Muscle of back (tissue), 11 donors: Measurements from ENCODE around the gene PAK5. TPM values are rescaled to one million over a fixed set of nuclear protein-coding genes. Genes with fewer than 3 reads are reported as not detected.
A peak's percentile ranks its signal among the peaks of the same experiment; 100 is the strongest.

Source experiments
- DNase-seq, 3 donors: peaks; one replicate each; pipeline versions ENCODE4 v3.0.0 to v3.0.0-alpha.2; 2013
- polyA plus RNA-seq, 10 donors: library from polyadenylated mRNA; unstranded; fragments of 120-200 nt; gene quantifications; one replicate each; pipeline ENCODE4 v1.2.1, GENCODE V29; 2013; ENCODE audit not compliant: insufficient read length in 10 of 10

The PAK5 gene
- polyA plus RNA-seq, 10 donors, result 0.08 to 0.29 (median 0.18) TPM

DNA sequence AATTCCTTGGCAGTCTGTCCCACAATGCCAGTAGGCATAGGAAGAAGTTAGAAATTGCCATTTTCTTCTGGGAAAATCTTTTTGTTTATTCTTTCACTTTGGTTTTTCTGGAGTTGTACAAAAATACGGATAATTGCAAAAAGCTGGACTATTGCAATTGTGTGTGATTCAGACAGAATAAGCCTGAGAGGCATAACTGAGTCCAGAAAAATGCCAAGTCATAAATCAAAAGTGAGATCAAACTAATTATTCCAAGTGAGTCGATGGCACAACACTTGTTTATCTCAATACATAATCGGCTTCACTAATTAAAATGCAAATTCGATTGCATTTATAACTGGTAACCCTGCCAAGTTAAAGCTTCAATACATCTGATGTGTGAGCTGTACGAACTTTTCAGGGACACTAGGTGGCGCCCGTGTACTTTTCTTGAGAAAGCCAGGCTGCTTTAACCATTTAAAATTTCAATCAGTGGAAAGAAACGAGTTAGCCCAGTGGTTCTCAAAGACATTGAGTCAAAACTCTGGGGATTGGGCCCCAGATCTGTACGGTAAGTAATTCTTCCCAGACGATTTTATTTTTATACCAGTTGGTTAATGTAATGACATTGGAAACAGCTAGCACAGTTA lies 221.9 kb downstream of the PAK5 start:
- DNase-seq, result peak; percentile 22 to 79 (median 66)

- DNase-seq, result no peak
Observed at GRCh38 chr20:9616455-9616805, 222.4 kb downstream of the PAK5 start.

DNA sequence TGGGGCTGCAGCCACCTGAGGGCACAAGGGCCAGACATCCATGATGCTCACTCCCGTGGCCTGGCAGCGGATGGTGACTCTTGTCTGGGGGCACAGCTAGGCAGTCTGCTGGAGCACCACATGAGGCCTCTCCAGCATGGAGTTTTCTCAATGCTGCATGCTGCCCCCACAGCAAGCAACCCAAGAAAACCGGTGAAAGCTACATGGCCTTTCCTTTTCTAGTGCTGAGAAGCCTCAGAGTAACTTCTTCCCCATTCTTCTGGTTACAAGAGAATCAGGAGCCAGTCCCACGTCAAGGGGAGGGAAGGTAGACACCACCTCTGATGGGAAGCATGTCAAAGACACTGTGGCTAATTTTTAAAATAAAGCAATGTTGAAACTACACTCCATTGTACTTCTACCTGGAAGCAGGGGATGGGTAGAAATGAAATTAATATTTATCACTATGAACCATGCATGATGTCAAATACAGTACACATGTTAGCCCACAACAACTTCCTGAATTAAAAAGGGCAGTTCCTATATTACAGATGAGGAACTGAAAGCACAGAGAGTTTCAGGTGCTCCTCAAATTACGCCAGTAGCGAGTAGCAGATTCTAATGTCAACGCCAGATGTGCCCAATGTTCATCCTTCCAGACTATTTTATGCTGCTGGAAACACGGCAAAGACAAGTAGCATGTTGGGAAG lies 223.0 kb downstream of the PAK5 start:
- DNase-seq, result peak in 1 of 3 donors; percentile 11

- DNase-seq, result no peak
Observed at GRCh38 chr20:9615118-9615517, 223.8 kb downstream of the PAK5 start.

- no peak for DNase-seq
Observed at GRCh38 chr20:9613871-9614270, 225.0 kb downstream of the PAK5 start.

DNA sequence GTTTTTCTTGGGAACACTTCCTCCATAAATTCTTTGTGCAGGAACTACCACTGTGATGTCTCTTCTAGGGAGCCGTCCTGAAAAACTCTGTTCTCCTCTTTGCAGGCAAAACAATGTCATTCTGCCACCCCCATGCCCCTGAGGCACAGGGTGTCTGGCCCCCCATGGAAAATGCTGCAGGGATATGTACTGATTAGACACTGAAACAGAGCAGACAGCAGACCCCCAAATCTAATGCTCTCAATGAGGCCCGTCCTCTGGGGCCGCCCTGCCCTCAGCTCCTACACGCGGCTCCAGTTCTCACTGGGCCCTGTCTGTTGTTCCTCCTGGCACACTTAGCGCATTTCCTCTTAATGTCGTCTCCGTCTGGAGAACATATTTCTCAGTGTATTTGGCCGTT lies 227.0 kb downstream of the PAK5 start:
- no peak for DNase-seq

DNA sequence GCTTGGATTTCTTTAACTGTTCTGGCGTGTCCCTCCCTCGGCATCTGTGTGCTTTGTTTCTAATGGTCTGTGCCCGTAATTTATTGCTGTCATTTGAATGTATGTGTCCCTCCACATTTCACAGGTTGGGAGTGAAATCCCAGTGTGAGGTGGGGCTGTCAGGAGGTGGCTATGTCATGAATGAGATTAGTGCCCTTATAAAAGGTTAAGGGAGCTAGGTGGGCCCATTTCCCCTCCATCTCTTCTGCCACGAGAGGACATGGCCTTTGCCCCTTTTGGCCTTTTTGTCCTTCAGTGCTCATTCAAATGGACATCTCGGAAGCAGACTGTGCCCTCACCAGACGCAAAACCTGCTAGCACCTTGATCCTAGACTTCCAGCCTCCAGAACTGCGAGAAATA lies 228.2 kb downstream of the PAK5 start:
- DNase-seq, result no peak

DNA sequence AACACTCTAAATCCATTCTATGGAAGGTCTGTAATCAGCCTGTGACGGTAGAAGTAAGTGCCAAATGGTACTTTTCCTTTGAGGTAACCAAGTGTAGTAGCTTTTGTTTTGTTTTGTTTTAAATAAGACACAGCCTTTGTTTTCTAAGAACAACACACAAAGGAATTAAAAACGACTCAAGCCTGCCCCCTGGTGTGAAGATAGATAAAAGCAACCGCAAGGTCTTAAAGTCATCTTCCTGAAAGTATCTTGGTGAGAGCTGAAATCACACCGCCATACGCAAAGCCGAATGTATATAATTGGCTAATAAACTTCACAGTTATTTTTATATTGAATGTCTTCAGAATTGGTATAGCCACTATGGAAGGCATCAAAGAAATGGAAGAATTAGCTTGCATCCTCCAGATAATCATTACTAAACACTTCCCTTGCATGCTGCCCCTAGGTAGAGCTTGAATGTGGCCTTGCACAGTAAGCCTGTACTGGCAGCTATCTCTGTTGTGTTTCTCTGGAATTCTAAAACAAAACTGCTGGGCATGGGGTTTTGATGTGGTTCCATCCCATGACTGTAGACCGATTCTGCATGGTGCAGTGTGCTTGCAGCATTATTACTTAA lies 228.9 kb downstream of the PAK5 start:
- peak; percentile 62 to 80 (median 70) for DNase-seq

DNA sequence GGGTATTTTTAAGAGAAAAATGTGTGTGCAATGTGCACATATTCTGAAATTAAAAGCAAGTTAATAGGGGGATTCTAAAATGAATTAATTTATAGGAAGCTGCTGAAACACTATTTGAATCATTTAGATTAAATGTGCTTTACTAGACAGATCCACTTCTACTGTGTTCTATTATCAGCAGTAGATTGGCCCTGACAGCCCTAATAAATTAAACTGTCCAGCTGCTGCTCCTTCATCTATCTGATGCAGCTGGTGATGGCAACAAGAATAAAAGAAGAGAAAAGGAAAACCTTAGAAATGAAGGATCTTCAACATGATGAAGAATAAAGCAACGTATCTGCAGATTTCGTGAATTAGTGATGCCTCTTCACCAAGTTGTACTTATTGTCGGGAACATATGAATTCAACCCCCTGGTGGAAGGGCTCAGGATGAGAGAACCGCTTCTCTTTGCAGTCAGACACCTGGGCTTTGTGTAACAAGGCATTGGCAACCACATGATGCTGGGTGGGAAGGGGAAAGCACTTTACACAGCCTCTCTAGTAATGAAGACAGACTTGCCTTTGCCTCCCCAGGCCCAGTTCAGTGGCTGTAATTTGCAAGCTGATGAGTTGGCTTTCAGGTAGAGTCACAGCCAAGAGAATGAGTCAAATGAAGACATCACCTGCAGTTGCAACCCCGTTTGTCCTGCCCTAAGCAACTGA lies 230.1 kb downstream of the PAK5 start:
- DNase-seq, result no peak

GRCh38 chr20:9602847-9603183 lies 236.1 kb downstream of the PAK5 start:
- no peak for DNase-seq

DNA sequence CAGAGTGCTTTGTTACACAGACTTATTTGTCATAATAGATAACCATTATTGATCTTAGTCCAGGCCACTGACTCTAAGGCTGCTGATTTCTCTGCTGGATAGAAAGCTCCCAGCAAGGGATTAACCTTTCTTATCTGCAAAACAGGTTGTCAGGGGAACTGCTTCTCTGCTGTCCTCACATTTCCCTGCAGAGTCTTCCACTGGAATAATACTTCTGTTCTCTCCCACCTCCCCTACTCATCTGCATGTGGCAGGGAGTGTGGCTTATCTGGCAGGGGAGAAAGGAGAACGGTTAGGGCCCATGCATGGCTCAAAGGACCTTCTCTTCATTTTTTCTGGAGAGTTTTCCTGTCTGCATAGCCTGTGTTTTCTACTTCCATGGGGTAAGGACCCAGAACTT lies 238.3 kb downstream of the PAK5 start:
- DNase-seq, result no peak

GRCh38 chr20:9597547-9597946 lies 241.3 kb downstream of the PAK5 start:
- no peak for DNase-seq

- DNase-seq, result no peak
Observed at GRCh38 chr20:9595763-9596162, 243.1 kb downstream of the PAK5 start.

- no peak for DNase-seq
Observed at GRCh38 chr20:9594284-9594875, 244.5 kb downstream of the PAK5 start.

GRCh38 chr20:9592419-9592818 lies 246.5 kb downstream of the PAK5 start:
- no peak for DNase-seq

GRCh38 chr20:9591080-9591479 lies 247.8 kb downstream of the PAK5 start:
- DNase-seq, result no peak

- peak in 1 of 3 donors; percentile 2 for DNase-seq
Observed at GRCh38 chr20:9590189-9590588, 248.7 kb downstream of the PAK5 start.

GRCh38 chr20:9588706-9589105 lies 250.2 kb downstream of the PAK5 start:
- DNase-seq, result no peak

- no peak for DNase-seq
Observed at GRCh38 chr20:9583151-9583550, 255.7 kb downstream of the PAK5 start.

DNA sequence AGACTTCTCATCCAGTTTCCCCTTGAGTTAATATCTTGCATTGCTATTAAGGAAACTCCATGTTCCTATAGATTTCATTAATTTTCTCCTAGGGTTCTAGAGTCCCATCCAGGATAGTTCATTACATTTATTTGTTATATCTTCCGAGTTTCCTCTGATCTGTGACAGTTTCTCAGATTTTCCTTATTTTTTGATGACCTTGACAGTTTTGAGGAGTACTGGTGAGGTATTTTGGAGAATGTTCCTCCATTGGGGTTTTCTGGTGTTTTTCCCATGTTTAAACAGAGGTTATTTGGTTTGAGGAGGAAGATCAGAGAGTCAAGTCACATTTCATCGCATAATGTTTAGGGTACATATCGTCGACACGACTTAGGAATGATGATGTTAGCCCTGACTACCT lies 256.7 kb downstream of the PAK5 start:
- no peak for DNase-seq

DNA sequence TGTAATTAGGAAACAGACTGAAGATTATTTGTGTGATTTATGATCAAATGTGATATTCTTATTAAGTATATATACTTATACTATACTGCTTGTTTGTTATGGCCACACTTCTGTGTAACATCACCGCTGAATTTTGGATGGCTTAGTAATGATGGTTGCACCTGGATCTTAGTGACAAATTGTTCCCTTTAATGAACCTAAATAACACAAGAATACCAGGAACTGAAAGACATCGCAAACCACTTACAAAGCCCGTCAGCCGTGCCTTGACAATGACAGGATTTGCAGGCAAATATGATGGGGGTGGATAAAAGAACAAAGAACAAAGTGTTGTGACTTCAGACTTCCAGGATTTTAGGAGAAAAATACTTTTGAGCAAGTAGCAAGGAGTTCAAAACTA lies 257.4 kb downstream of the PAK5 start:
- no peak for DNase-seq

DNA sequence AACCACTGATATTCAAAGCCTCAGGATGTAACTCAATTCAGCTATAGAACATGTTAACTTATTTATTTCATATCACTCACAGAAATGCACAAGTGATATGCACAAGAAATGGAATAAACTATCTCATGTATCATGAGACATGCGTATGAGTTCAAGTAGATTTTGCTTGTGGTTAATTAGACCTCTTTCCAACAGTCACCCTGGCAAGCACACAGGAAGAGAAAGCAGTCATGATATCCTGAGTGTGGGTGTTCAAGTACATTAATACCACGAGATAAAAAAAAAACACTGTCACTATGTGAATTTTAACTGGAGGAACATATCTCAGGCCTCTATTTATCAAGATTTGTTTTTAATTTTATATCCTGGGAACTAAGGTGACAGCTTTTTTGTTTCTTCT lies 260.3 kb downstream of the PAK5 start:
- no peak for DNase-seq

- DNase-seq, result no peak
Observed at GRCh38 chr20:9577397-9577796, 261.5 kb downstream of the PAK5 start.
